ENCODE data around the gene VENTX.

DNA sequence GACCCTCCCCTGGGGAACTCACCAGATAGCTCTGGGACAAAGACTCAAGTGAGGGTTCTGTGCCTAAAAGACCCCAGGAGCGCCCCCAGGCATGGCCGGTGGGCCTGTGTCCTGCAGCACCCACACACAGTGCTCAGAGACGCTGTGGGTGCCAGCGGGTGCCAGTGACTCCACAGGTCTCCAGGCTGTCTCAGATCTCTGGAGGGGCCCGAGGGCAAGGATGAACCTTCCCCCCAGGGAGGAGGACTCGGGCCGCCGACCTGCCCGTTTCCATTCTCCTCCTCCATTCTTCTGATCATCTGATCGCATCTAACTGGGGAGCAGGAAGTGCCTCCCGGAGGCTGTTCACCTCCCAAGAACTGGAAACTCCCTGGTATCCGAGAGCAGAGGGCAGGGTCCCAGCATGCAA, 38.0 kb downstream of the VENTX start:
- TF ChIP-seq EZH2 (IDR thresholded peaks at IDR 0.05; ENCODE audit: insufficient read depth, poor library complexity, severe bottlenecking) (no peak), EZH2phosphoT487 (IDR thresholded peaks at IDR 0.05; ENCODE audit: insufficient read depth, low read depth) (no peak)

All from GM23248 (cell line).